ENCODE results near the gene WEE2. TPM values are rescaled to one million over a fixed set of nuclear protein-coding genes. Genes with fewer than 3 reads are reported as not detected.
"Not testable (repeated sequence)": the region's sequence is repeated elsewhere in the genome, so short reads cannot be mapped to it uniquely, and the experiment has no call there.

The WEE2 gene
- total RNA-seq, 1 donor from 2014 or later: 0.36 TPM

DNA sequence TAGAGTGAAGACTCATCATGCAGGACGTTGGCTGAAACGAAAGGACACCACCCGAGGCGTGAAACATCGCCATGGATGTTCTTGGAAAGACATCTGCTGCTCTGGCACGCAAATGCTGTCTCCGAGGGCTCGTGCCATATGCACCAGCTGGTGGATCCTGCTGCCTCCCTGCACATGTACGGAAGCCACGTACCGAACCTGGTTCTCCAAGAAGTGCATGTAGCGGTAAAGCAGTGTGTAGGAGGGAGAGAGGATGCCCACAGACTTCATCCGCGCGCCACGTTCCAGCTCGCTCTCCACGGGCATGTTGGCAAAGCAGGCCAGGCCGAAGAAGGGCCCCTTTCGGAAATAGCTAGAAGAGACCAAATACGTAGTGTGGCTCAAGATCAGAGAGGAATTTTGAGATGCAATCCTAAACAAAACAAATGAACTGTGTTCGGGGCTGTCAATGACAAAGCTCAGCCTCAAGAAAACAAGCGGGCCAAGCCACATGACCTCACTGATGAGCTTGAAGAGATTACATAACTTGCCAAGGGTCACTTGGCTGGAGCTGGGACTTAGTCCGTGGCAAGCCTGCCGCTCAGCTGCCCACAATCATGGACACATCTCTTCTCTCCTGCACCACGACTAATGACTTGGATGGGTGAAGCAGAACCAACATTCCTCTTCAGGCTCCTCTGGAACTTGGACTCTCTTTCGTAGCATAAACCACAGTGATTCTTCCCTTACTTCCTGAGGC lies 22.7 kb upstream of the WEE2 start:
- Mint-ChIP-seq H3K27me3 (no peaks in the 10 kb centered on the region), H3K27ac (peak overlapping the region; percentile 30), H3K36me3 (ENCODE audit: insufficient read depth) (peaks cover 19% of the 10 kb centered on the region), H3K4me3 (ENCODE audit: low read depth) (no peak overlapping the region), H3K9me3 (ENCODE audit: low read depth) (no peaks in the 10 kb centered on the region), H3K4me1 (ENCODE audit: low read depth) (peaks cover 5% of the 10 kb centered on the region)
- DNase-seq (ENCODE audit: low spot score, unreplicated experiment): no peak
- TF ChIP-seq, protein P1, sequence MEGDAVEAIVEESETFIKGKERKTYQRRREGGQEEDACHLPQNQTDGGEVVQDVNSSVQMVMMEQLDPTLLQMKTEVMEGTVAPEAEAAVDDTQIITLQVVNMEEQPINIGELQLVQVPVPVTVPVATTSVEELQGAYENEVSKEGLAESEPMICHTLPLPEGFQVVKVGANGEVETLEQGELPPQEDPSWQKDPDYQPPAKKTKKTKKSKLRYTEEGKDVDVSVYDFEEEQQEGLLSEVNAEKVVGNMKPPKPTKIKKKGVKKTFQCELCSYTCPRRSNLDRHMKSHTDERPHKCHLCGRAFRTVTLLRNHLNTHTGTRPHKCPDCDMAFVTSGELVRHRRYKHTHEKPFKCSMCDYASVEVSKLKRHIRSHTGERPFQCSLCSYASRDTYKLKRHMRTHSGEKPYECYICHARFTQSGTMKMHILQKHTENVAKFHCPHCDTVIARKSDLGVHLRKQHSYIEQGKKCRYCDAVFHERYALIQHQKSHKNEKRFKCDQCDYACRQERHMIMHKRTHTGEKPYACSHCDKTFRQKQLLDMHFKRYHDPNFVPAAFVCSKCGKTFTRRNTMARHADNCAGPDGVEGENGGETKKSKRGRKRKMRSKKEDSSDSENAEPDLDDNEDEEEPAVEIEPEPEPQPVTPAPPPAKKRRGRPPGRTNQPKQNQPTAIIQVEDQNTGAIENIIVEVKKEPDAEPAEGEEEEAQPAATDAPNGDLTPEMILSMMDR (IDR thresholded peaks at IDR 0.05; ENCODE audit: unreplicated experiment): no peak

DNA sequence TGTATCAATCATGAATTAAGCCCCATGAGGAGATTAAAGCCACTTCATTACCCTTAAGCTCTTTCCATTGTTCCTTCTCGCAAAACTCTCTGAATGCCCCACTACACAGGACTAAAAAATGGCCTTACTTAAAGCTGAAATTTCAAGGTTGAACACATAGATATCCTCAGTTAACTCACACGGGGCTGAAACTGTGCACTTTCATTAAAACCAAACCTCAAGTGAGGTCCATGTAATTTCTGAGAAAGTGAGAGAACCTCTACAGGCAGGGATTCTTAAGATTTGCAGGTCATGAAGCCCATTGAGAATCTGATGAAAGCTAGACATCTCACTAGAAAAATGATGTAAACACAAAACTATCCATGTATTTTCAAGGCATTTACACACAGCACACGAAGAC lies 22.1 kb upstream of the WEE2 start:
- peaks cover 19% of the 10 kb centered on the region for H3K36me3 Mint-ChIP-seq (ENCODE audit: insufficient read depth)
- DNase-seq (ENCODE audit: low spot score, unreplicated experiment): no peak
- H3K4me1 Mint-ChIP-seq (ENCODE audit: low read depth): peaks cover 5% of the 10 kb centered on the region
- H3K27me3 Mint-ChIP-seq: no peaks in the 10 kb centered on the region
- H3K9me3 Mint-ChIP-seq (ENCODE audit: low read depth): no peaks in the 10 kb centered on the region
- TF ChIP-seq, protein P1 (IDR thresholded peaks at IDR 0.05; ENCODE audit: unreplicated experiment): no peak
- no peak overlapping the region for H3K27ac Mint-ChIP-seq
- H3K4me3 Mint-ChIP-seq (ENCODE audit: low read depth): no peak overlapping the region

DNA sequence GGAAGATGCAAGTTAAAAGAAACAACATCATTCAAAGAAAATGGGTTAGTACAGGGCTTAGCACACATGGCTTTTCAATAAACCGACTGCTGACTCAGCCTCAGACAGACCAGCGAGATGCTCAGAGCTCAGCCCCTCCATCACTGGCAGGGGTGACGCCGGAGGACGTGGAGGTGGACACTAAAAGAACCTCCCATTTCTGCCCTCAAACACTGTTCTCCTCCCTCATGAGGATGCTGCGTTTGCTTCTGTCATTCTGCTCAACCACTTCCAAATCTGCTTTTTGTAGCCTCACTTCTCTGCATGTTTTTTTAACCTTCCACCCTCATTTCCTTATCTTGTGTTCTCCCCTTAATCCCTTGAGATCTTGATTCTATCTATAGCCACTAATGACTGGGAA lies 21.5 kb upstream of the WEE2 start:
- H3K9me3 Mint-ChIP-seq (ENCODE audit: low read depth): no peaks in the 10 kb centered on the region
- H3K36me3 Mint-ChIP-seq (ENCODE audit: insufficient read depth): peaks cover 19% of the 10 kb centered on the region
- peaks cover 5% of the 10 kb centered on the region for H3K4me1 Mint-ChIP-seq (ENCODE audit: low read depth)
- DNase-seq (ENCODE audit: low spot score, unreplicated experiment): no peak
- H3K27ac Mint-ChIP-seq: no peak overlapping the region
- TF ChIP-seq, protein P1 (IDR thresholded peaks at IDR 0.05; ENCODE audit: unreplicated experiment): no peak
- H3K27me3 Mint-ChIP-seq: no peaks in the 10 kb centered on the region
- H3K4me3 Mint-ChIP-seq (ENCODE audit: low read depth): no peak overlapping the region

DNA sequence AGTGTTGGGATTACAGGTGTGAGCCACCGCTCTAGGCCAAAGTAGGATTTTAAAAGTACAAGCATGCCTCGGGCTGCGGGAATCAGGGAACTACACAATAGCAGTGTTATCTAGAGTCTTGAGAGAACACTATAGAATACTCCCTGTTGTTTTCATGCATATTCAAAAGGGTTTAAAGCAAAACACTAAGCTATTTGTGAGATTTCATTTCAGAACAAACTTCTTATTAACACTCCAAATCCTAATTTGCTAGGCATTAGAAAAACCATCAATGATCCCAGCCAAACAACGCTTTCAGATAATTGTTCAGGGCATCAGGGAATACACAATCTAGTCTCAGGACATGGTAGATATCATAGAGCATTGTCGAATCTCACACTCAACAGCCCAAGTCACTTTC lies 20.1 kb upstream of the WEE2 start:
- Mint-ChIP-seq H3K9me3 (ENCODE audit: low read depth) (no peaks in the 10 kb centered on the region), H3K4me3 (ENCODE audit: low read depth) (no peak overlapping the region), H3K27ac (no peak overlapping the region), H3K27me3 (no peaks in the 10 kb centered on the region), H3K36me3 (ENCODE audit: insufficient read depth) (peaks cover 13% of the 10 kb centered on the region), H3K4me1 (ENCODE audit: low read depth) (peaks cover 5% of the 10 kb centered on the region)
- no peak for DNase-seq (ENCODE audit: low spot score, unreplicated experiment)
- TF ChIP-seq, protein P1 (IDR thresholded peaks at IDR 0.05; ENCODE audit: unreplicated experiment): no peak

- not testable (repeated sequence) for H3K9me3 Mint-ChIP-seq (ENCODE audit: low read depth); H3K4me1 Mint-ChIP-seq (ENCODE audit: low read depth); DNase-seq (ENCODE audit: low spot score, unreplicated experiment); H3K4me3 Mint-ChIP-seq (ENCODE audit: low read depth); H3K27me3 Mint-ChIP-seq; H3K27ac Mint-ChIP-seq
- H3K36me3 Mint-ChIP-seq (ENCODE audit: insufficient read depth): peaks cover 13% of the 10 kb centered on the region
Observed at GRCh38 chr7:141689072-141689825, 18.9 kb upstream of the WEE2 start.
